HG02623 (cell line): ENCODE measurements around the gene GSTA2.
"Not testable (repeated sequence)": the region's sequence is repeated elsewhere in the genome, so short reads cannot be mapped to it uniquely, and the experiment has no call there.

ENCODE experiments used
- ATAC-seq: cut with Tn5 transposase; IDR thresholded peaks from one replicate; pipeline ENCODE4 v1.9.1; 2021; ENCODE audit warnings: moderate library complexity; ENCODE audit not compliant: unreplicated experiment

The GSTA2 gene

GRCh38 chr6:52760105-52760765 lies 3.0 kb downstream of the GSTA2 start:
- ATAC-seq = no peak

- ATAC-seq = no peak
Measured at GRCh38 chr6:52759085-52759484, 4.2 kb downstream of the GSTA2 start.

GRCh38 chr6:52757651-52758338 lies 5.5 kb downstream of the GSTA2 start:
- ATAC-seq = not testable (repeated sequence)

GRCh38 chr6:52754443-52754842 lies 8.8 kb downstream of the GSTA2 start:
- no peak for ATAC-seq

- ATAC-seq = not testable (repeated sequence)
Measured at GRCh38 chr6:52753137-52753536, 10.1 kb downstream of the GSTA2 start.

GRCh38 chr6:52752310-52752709 lies 11.0 kb downstream of the GSTA2 start:
- ATAC-seq = no peak

GRCh38 chr6:52749556-52750152 lies 13.6 kb downstream of the GSTA2 start:
- ATAC-seq = no peak

- not testable (repeated sequence) for ATAC-seq
Measured at GRCh38 chr6:52747301-52747700, 16.0 kb downstream of the GSTA2 start.

GRCh38 chr6:52746213-52746612 lies 17.1 kb downstream of the GSTA2 start:
- no peak for ATAC-seq

GRCh38 chr6:52745764-52746201 lies 17.5 kb downstream of the GSTA2 start:
- ATAC-seq = no peak

GRCh38 chr6:52741872-52742271 lies 21.4 kb downstream of the GSTA2 start:
- no peak for ATAC-seq

GRCh38 chr6:52739627-52740026 lies 23.6 kb downstream of the GSTA2 start:
- no peak for ATAC-seq

GRCh38 chr6:52739134-52739533 lies 24.1 kb downstream of the GSTA2 start:
- no peak for ATAC-seq

GRCh38 chr6:52736145-52736544 lies 27.1 kb downstream of the GSTA2 start:
- no peak for ATAC-seq

GRCh38 chr6:52735071-52735470 lies 28.2 kb downstream of the GSTA2 start:
- ATAC-seq = no peak

GRCh38 chr6:52734072-52734471 lies 29.2 kb downstream of the GSTA2 start:
- ATAC-seq = no peak

- ATAC-seq = no peak
Measured at GRCh38 chr6:52733172-52733571, 30.1 kb downstream of the GSTA2 start.

- no peak for ATAC-seq
Measured at GRCh38 chr6:52731719-52732118, 31.6 kb downstream of the GSTA2 start.

- no peak for ATAC-seq
Measured at GRCh38 chr6:52729576-52729975, 33.7 kb downstream of the GSTA2 start.

GRCh38 chr6:52728394-52728793 lies 34.9 kb downstream of the GSTA2 start:
- ATAC-seq = no peak

GRCh38 chr6:52727908-52728307 lies 35.4 kb downstream of the GSTA2 start:
- ATAC-seq = no peak
